ENCODE results near the gene KLHL3. TPM values are rescaled to one million over a fixed set of nuclear protein-coding genes. Genes with fewer than 3 reads are reported as not detected.

KLHL3 gene
- total and polyA plus RNA-seq, 2 donors (not counting 3 experiments of a cell fraction or from before 2014, with no cell fraction given): 8.8 to 13.6 TPM

DNA sequence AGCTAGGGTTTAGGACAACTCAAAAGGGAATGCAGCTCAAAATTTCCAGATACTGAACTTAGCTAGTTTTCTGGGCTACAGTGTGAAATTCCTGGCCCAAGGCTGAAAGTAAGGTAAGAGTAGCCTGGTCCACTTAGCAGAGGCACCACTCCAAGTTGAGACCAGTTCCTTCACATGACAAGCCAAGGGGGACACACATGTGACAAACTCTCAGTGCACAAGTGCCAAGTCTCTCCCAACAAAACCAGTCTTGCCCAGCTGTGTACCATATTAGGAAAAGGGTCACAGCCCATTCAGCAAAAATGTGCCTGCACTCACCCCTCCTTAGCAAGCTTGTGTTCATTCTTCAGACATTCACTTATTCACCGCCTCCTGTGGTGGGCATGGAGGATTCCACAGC, 27.8 kb downstream of the KLHL3 start:
- Histone ChIP-seq H3K4me1 (ENCODE audit: control insufficient read depth, extremely low read depth, insufficient read depth, low read length) (peaks cover 17% of the 10 kb centered on the region), H3K9me3 (replicated peaks; ENCODE audit: control insufficient read depth, insufficient read depth, low read length) (no peaks in the 10 kb centered on the region), H3K4me3 (replicated peaks in 1 of 3; ENCODE audit: insufficient read depth in 1 of 3, low read depth in 1 of 3, low read length in 3 of 3) (no peak overlapping the region), H3K9me1 (replicated peaks; ENCODE audit: control insufficient read depth, extremely low read depth, insufficient read depth, low read length) (no peaks in the 10 kb centered on the region), H3K27me3 (ENCODE audit: control insufficient read depth in 2 of 2, insufficient read depth in 2 of 2, low read length in 2 of 2) (no peaks in the 10 kb centered on the region), H3K9ac (replicated peaks; ENCODE audit: extremely low read depth, insufficient read depth, low read length) (no peak overlapping the region), H3K4me2 (ENCODE audit: insufficient read depth, low read length) (no peak overlapping the region), H4K20me1 (replicated peaks; ENCODE audit: control insufficient read depth, extremely low read depth, insufficient read depth, low read length) (no peaks in the 10 kb centered on the region), H3K36me3 (ENCODE audit: control insufficient read depth in 2 of 2, extremely low read depth in 1 of 2, insufficient read depth in 2 of 2, low read length in 2 of 2) (peaks cover 0 to 7% of the 10 kb centered on the region in 2 experiments), H3K27ac (ENCODE audit: insufficient read depth, low read depth, low read length) (no peak overlapping the region), H2AFZ (ENCODE audit: low read depth, low read length) (no peak overlapping the region), H3K79me2 (ENCODE audit: control insufficient read depth, insufficient read depth, low read length) (no peaks in the 10 kb centered on the region)
- BruUV-seq (replicated peaks): no TSS peak
- dilution Hi-C loops (cut with MboI; ENCODE audit: extremely low pct_ligation_motif_present, low sequenced_read_pairs) (no loop called here), intact Hi-C loops (cut with micrococcal nuclease) (no loop called here)
- no peak for DNase-seq (ENCODE audit: low read depth, low spot score)
- CTCF ChIA-PET: interaction anchor here (1.0 to 2.0 kb wide), 4 partner anchors 12 to 47 kb away, joined by 7 to 9 read pairs (median 7); no protein-coding TSS in a partner anchor
- FAIRE-seq: peak; percentile 15
- TF ChIP-seq POLR2A (IDR thresholded peaks at IDR 0.05; ENCODE audit: low read depth, low read length): no peak
- TF ChIP-seq MYC (IDR thresholded peaks at IDR 0.05; ENCODE audit: low read depth, low read length): no peak
- no peak for TF ChIP-seq CTCF (IDR thresholded peaks at IDR 0.05; ENCODE audit: extremely low read depth in 1 of 2, insufficient read depth in 1 of 2, low read depth in 1 of 2, low read length in 2 of 2)
- no peak for TF ChIP-seq GATA2 (IDR thresholded peaks at IDR 0.05; ENCODE audit: insufficient read depth, insufficient read length, low read depth, low read length)
- no peak for TF ChIP-seq JUN (IDR thresholded peaks at IDR 0.05; ENCODE audit: borderline replicate concordance, insufficient read depth, insufficient read length, low read depth)
- POLR2A ChIA-PET: no interaction called here

GRCh38 chr5:137706841-137707240, 29.0 kb downstream of the KLHL3 start:
- TF ChIP-seq JUN (IDR thresholded peaks at IDR 0.05; ENCODE audit: borderline replicate concordance, insufficient read depth, insufficient read length, low read depth): peak; percentile 82
- no peak for TF ChIP-seq MYC (IDR thresholded peaks at IDR 0.05; ENCODE audit: low read depth, low read length)
- peak; percentile 88 for TF ChIP-seq FOS (IDR thresholded peaks at IDR 0.05; ENCODE audit: borderline replicate concordance, insufficient read depth, low read length)
- TF ChIP-seq POLR2AphosphoS5 (IDR thresholded peaks at IDR 0.05; ENCODE audit: insufficient read depth, low read depth, low read length): peak; percentile 83
- TF ChIP-seq POLR2A (IDR thresholded peaks at IDR 0.05; ENCODE audit: low read depth, low read length): peak; percentile 32
- TF ChIP-seq GATA2 (IDR thresholded peaks at IDR 0.05; ENCODE audit: insufficient read depth, insufficient read length, low read depth, low read length): no peak
- no peak for TF ChIP-seq CTCF (IDR thresholded peaks at IDR 0.05; ENCODE audit: extremely low read depth in 1 of 2, insufficient read depth in 1 of 2, low read depth in 1 of 2, low read length in 2 of 2)
- no peak for TF ChIP-seq EZH2 (IDR thresholded peaks at IDR 0.05; ENCODE audit: borderline replicate concordance, low read depth, low read length, severe bottlenecking)
- TF ChIP-seq, protein P1, sequence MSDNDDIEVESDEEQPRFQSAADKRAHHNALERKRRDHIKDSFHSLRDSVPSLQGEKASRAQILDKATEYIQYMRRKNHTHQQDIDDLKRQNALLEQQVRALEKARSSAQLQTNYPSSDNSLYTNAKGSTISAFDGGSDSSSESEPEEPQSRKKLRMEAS (IDR thresholded peaks at IDR 0.05; ENCODE audit: insufficient read depth, insufficient read length): no peak
- peaks cover 0 to 7% of the 10 kb centered on the region in 2 experiments for H3K36me3 ChIP-seq (ENCODE audit: control insufficient read depth in 2 of 2, extremely low read depth in 1 of 2, insufficient read depth in 2 of 2, low read length in 2 of 2)
- CTCF ChIA-PET: interaction anchor here (1.1 to 1.9 kb wide), 5 partner anchors 8 to 46 kb away, joined by 3 to 9 read pairs (median 6); no protein-coding TSS in a partner anchor
- H3K4me3 ChIP-seq (replicated peaks in 1 of 3; ENCODE audit: insufficient read depth in 1 of 3, low read depth in 1 of 3, low read length in 3 of 3): no peak overlapping the region
- H3K4me1 ChIP-seq (ENCODE audit: control insufficient read depth, extremely low read depth, insufficient read depth, low read length): peaks cover 17% of the 10 kb centered on the region
- H3K27me3 ChIP-seq (ENCODE audit: control insufficient read depth in 2 of 2, insufficient read depth in 2 of 2, low read length in 2 of 2): no peaks in the 10 kb centered on the region
- H3K9me1 ChIP-seq (replicated peaks; ENCODE audit: control insufficient read depth, extremely low read depth, insufficient read depth, low read length): no peaks in the 10 kb centered on the region
- no peaks in the 10 kb centered on the region for H4K20me1 ChIP-seq (replicated peaks; ENCODE audit: control insufficient read depth, extremely low read depth, insufficient read depth, low read length)
- dilution Hi-C loops (cut with MboI; ENCODE audit: extremely low pct_ligation_motif_present, low sequenced_read_pairs) (no loop called here), intact Hi-C loops (cut with micrococcal nuclease) (loop anchor here (1.0 kb wide), 3 partner anchors 11 to 47 kb away; partner anchors contain the start of gene HNRNPA0)
- no peak overlapping the region for H2AFZ ChIP-seq (ENCODE audit: low read depth, low read length)
- H3K9me3 ChIP-seq (replicated peaks; ENCODE audit: control insufficient read depth, insufficient read depth, low read length): no peaks in the 10 kb centered on the region
- FAIRE-seq (peak; percentile 95), DNase-seq (ENCODE audit: low read depth, low spot score) (peak; percentile 77)
- peak overlapping the region; percentile 51 for H3K4me2 ChIP-seq (ENCODE audit: insufficient read depth, low read length)
- H3K27ac ChIP-seq (ENCODE audit: insufficient read depth, low read depth, low read length): peak overlapping the region; percentile 69
- no peak overlapping the region for H3K9ac ChIP-seq (replicated peaks; ENCODE audit: extremely low read depth, insufficient read depth, low read length)
- POLR2A ChIA-PET: no interaction called here
- BruUV-seq (replicated peaks): no TSS peak
- no peaks in the 10 kb centered on the region for H3K79me2 ChIP-seq (ENCODE audit: control insufficient read depth, insufficient read depth, low read length)

Data from endothelial cell of umbilical vein (primary cell).